ENCODE results near the gene PIK3CG.

DNA sequence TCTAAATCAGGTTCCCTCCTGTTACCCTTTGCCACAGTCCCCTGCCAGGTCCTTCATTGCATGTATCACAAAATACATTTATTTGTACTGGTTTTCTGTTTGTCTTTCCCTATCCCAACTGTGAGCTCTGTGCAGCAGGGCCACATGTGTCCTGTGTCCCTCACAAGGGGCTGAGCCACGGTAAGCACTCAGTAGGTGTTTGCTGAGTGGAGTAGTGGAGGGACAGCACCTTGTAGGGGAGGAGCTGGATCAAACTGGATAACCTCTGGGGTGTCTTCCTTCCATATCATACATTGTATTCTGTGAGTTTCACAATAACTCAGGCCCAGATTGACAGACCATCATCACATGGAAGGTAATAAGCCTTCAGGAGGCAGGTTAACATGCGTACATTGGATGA lies 25.9 kb downstream of the PIK3CG start:
- TF ChIP-seq, protein P1, sequence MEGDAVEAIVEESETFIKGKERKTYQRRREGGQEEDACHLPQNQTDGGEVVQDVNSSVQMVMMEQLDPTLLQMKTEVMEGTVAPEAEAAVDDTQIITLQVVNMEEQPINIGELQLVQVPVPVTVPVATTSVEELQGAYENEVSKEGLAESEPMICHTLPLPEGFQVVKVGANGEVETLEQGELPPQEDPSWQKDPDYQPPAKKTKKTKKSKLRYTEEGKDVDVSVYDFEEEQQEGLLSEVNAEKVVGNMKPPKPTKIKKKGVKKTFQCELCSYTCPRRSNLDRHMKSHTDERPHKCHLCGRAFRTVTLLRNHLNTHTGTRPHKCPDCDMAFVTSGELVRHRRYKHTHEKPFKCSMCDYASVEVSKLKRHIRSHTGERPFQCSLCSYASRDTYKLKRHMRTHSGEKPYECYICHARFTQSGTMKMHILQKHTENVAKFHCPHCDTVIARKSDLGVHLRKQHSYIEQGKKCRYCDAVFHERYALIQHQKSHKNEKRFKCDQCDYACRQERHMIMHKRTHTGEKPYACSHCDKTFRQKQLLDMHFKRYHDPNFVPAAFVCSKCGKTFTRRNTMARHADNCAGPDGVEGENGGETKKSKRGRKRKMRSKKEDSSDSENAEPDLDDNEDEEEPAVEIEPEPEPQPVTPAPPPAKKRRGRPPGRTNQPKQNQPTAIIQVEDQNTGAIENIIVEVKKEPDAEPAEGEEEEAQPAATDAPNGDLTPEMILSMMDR (IDR thresholded peaks at IDR 0.05; ENCODE audit: low read depth, low read length) = no peak
- TF ChIP-seq, protein P2, sequence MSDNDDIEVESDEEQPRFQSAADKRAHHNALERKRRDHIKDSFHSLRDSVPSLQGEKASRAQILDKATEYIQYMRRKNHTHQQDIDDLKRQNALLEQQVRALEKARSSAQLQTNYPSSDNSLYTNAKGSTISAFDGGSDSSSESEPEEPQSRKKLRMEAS (IDR thresholded peaks at IDR 0.05; ENCODE audit: low read depth, low read length) = no peak
- no peak for TF ChIP-seq POLR2A (IDR thresholded peaks at IDR 0.05; ENCODE audit: extremely low read depth, insufficient read length)
